ENCODE data around the gene TMEM123.

The TMEM123 gene

DNA sequence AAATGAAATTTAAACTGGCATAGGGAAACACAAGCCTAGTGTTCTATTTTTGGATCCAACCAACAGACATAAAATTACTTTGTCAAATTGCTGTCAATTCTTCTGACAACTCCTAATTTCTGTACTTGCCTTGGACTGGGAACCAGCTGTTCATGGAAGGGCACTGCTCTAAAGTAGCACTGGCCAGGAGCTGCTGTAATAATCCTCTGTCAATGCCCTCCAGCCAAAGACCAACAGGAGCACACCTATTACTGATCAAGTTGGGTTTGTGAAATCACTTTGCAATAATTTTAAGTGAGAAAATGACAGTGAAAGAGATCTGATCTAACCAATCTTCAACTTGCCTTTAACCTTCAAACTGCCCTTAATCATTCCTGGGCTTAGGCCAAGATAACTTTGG, 18.9 kb upstream of the TMEM123 start:
- DNase-seq (ENCODE audit: low spot score) = no peak

DNA sequence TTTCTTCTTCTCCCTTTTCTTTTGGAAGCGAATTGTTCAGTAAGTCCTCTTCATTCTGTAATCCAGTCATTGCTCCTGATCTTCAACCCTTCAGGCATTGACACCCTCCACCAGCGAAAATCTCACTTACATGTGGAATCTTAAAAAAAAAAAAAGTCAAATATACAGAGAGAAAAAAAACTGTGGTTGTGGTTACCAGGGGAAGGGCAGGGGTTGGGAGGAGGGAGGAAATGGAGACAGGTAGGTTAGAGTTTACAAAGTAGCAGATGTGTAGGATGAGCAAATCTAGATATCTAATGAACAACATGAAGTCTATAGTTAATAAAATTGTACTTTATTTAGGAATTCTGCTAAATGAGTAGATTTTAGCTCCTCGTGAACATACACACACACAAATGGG, 17.7 kb upstream of the TMEM123 start:
- DNase-seq (ENCODE audit: low spot score) = no peak

DNA sequence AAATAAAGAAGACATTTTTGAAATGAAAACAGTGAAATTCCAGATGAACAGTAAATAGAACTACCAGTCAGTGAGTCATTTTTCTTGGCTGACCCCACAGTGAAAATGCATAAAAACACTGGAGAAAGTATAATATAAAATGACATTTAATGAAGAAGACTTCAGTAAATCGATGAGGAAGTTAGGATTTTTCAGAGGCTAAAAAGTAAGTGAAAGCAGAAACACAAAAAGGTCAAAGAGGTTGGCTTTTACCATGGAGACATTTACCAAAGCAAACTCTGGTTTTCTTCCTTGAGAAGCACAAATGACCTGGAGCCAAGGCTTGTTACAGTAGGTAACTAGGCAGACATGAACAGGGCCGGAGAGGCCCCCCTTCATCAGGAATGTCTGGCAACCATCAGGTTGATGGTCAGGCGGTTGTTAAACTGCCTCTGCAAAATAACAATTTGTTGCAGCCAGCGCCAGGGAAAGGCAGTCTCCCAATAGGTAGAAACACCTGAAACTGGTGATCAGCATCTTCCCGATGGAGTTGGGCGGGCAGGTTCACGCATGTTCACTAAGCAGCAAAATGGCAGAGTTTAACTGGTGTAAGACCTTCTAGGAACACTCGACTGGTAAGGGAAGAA, 16.7 kb upstream of the TMEM123 start:
- no peak for DNase-seq (ENCODE audit: low spot score)

- DNase-seq (ENCODE audit: low spot score) = no peak
Measured at GRCh38 chr11:102468616-102469195, 16.1 kb upstream of the TMEM123 start.

GRCh38 chr11:102467853-102468580, 15.5 kb upstream of the TMEM123 start:
- DNase-seq (ENCODE audit: low spot score) = no peak

DNA sequence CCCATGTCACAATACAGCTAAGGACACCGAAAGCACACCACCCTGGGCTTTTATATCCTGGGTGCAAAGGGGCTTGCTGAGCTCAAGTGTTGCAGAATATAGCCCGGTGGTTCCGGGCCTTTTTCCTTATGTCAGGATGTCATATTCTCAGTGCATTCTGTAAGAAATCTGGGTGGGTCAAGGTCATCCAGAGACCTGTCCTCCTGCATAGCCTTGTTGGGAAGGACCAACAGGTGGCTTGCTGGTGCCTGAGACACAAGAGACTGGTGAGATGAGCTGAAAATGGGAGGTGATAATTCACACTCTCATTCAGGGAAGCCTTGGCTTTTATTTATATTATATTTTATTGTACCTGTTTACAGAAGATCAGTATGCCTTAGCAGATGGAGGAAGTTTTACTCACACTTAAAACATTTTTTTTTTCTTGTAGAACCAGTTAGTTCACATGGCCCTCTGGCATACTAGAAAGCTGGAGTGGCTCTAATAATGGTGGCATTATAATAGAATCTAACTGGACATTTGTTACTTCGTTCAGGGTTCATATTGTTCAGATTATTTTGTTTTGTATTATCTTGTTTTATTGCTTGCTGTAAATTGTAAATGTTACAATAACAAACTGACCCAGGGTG, 14.6 kb upstream of the TMEM123 start:
- no peak for DNase-seq (ENCODE audit: low spot score)

DNA sequence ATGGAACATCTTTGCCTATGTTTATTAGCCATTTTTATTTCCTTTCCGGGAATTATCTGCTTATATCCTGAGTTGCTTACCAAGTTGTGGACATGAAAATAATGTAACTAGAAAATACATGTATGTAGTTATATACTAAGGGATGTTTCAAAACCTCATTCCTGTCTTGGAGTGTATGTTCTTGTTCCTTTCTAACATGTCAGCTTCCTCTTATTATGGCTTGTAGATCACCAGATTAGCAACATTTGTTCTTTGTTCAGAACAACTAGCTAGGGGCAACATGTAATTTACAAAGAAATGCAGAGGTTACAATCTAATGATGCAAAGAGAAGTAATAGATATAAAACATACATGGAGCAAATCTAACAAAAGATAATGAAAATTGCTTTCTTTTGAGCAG, 13.1 kb upstream of the TMEM123 start:
- DNase-seq (ENCODE audit: low spot score) = no peak

- DNase-seq (ENCODE audit: low spot score) = no peak
Measured at GRCh38 chr11:102464859-102465500, 12.4 kb upstream of the TMEM123 start.

GRCh38 chr11:102464037-102464436, 11.5 kb upstream of the TMEM123 start:
- DNase-seq (ENCODE audit: low spot score) = no peak

- DNase-seq (ENCODE audit: low spot score) = no peak
Measured at GRCh38 chr11:102462610-102463009, 10.0 kb upstream of the TMEM123 start.

DNA sequence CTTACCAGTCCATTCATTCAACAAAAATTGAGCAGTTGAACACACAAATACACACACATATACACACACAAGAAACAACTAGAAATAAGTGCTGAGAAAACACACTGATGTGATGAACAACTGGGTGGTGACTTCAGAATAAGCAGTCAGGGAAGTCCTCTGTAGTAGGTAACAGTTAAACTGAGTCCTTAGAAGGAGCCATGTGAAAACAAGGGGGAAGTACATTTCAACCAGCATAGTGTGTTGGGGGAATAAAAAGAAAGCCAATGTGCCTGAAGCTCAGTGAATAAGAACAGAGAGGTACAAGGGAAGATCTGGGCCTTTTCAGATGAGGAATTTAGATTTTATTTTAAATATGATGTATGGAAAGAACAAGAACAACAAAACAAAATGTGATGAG, 6.8 kb upstream of the TMEM123 start:
- no peak for DNase-seq (ENCODE audit: low spot score)

GRCh38 chr11:102458548-102458947, 6.0 kb upstream of the TMEM123 start:
- DNase-seq (ENCODE audit: low spot score) = no peak

DNA sequence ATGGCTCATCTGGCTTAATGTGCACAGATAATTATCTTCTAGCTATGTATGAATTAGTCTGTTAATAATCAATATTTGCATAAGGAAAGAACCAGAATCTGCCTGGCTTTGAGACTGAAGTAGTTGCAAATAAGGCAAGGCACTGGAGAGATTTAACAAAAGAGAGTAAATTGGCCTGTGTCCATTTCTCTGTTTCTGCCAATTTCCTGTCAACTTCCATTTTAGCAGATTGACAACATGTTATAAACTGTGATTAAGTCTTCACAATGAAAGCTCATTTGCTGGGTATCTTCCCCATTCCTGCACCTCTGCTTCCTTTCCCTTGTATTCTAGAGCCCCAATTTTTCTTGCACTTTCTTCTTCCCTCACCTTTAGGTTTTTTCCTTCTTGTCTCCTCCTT, 5.3 kb upstream of the TMEM123 start:
- DNase-seq (ENCODE audit: low spot score) = no peak

GRCh38 chr11:102457056-102457677, 4.6 kb upstream of the TMEM123 start:
- no peak for DNase-seq (ENCODE audit: low spot score)

GRCh38 chr11:102456381-102456780, 3.8 kb upstream of the TMEM123 start:
- no peak for DNase-seq (ENCODE audit: low spot score)

GRCh38 chr11:102453921-102454320, 1.4 kb upstream of the TMEM123 start:
- DNase-seq (ENCODE audit: low spot score) = no peak

DNA sequence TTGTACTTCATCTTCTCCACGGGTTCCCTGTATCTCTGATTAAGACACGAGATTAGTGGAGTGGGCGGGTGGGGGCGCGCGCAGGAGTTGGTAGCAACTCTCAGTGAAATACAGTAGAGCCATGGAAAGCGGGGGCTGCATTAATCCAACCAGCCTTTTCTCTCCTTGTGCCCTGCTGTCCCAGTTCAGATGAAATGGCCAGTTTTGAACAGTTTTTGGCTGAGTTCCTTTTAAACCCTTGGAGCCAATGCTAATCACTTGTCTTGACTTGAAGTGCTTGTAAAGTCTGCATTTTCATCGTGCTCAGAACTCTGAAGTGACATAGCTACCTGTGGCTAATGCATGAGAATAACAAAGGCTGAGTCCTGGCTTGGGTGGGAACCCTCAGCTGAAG, 734 bp upstream of the TMEM123 start:
- DNase-seq (ENCODE audit: low spot score) = no peak

DNA sequence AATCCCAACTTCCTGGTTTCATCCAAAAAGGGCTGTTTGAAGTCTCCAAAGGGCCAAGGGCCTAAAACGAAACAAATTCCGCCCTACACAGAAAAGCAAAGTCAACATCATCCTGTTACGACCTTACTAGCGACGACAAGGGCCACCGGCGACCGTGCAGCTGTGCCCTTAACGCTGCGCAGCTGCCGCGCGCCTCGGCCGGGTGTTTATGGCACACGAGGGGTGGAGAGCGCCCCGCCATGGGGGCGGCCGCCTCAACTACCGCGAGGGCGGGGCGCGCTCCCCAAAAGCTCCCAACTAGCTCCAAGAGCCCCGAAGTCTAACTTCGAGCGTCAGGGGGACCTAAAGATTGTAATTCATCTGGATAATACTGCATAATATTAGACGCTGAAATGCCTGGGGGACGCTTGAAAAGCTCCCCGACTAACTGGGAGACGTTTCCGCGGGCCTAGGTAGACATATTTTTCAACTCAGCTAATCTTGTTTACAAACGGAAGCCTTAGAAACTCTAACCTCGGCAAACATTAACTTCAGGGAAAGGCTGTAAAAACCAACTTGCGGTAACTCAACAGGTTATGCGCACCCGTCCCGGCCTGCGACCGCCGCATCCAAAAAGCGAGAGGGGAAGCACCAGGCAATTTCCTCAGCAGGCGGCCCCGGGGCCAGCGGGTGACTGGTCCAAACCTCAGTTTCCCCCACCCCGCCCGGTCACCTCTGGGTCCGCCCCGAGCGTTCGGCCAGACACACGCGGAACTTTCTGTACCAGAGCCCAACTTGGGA, 694 bp downstream of the TMEM123 start:
- DNase-seq (ENCODE audit: low spot score) = peak; percentile 83

DNA sequence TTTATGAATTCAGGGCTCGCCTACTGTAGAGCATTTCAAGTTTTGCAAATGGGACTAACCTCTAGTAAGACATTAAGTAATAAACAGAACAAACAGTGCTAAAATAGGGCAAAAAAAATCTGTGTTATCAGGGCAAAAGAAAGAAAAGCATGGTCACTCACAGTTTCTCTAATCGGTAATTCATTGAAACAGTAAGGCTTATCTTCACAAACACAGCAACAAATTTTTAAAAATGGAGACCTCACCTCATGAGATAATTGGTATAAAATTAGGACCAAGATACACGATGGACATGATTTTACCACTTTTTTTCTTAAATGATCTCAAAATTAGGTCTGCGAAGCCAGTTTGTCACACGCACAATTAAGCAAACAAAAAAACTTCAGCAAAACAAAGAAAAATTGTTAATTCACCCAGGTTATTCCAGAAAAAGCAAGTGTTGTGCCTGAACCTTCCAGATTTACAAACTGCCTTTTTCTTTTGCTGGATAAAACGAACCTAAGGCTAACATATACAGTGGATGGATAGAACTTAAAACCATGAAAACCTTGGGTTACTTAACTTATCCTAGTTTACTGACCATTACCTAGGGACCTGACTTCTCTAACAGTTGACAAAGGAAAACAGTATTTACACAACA, 1.4 kb downstream of the TMEM123 start:
- no peak for DNase-seq (ENCODE audit: low spot score)

DNA sequence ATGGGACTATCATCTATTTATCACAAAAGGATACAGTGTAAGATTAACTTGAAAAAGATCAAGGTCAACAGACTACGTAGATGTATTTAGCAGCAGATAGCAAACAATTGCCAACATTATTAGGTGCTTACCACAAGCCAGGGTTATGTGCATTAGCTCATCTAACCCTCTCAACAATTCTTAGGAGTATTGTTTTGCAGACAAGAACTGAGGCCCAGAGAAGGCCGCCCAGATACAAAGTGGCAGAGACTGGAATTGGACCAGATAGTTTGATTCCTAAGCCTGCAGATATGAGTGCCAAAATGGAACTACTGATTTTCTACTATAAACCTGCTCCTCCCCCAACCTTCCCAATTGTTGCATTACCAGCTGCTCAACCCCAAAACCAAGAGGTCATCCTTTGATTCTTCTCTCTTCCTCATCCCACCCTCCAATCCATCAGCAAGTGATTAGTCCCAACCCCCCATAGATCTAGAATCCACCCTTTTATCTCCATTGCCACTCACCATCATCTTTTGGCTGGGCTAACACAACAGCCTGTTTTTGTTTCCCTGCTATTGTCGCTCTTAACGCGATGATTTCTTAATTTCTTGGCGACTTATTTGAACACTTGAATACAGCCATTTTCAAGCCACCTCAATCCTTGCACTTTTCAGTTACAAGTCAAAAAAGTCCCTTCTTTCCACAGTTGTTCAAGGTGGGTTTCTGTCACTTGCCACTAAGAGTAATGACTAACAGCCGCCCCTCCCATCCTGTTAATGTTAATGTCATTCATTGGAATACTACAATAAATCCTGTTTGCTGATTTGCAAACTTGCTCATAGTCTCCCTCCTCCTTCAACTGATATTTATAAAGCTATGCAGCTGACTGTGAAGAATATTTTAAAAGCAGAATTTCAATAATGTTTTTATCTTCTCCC, 2.7 kb downstream of the TMEM123 start:
- peak; percentile 50 for DNase-seq (ENCODE audit: low spot score)

All from globus pallidus (tissue), 1 donor.